ENCODE data around the gene TRPM5.

TRPM5 gene

DNA sequence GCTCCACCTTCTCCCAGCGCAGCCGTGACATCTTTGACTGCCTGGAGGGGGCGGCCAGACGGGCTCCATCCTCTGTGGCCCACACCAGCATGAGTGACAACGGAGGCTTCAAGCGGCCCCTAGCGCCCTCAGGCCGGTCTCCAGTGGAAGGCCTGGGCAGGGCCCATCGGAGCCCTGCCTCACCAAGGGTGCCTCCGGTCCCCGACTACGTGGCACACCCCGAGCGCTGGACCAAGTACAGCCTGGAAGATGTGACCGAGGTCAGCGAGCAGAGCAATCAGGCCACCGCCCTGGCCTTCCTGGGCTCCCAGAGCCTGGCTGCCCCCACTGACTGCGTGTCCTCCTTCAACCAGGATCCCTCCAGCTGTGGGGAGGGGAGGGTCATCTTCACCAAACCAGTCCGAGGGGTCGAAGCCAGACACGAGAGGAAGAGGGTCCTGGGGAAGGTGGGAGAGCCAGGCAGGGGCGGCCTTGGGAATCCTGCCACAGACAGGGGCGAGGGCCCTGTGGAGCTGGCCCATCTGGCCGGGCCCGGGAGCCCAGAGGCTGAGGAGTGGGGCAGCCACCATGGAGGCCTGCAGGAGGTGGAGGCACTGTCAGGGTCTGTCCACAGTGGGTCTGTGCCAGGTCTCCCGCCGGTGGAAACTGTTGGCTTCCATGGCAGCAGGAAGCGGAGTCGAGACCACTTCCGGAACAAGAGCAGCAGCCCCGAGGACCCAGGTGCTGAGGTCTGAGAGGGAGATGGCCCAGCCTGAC is 41.2 kb downstream of the TRPM5 start:
- no peak overlapping the region for H3K4me2 ChIP-seq
- no peak overlapping the region for H3K4me3 ChIP-seq (IDR thresholded peaks at IDR 0.05; ENCODE audit: insufficient read depth, low read depth, low read length)
- no peak overlapping the region for H3K9ac ChIP-seq
- no peaks in the 10 kb centered on the region for H4K20me1 ChIP-seq (ENCODE audit: insufficient read depth)
- no peak overlapping the region for H3K27ac ChIP-seq
- H3K36me3 ChIP-seq (ENCODE audit: insufficient read depth): no peaks in the 10 kb centered on the region
- peaks cover 17% of the 10 kb centered on the region; the same call in 1 of the 2 replicates for H3K79me2 ChIP-seq (ENCODE audit: insufficient read depth, low read depth)
- TF ChIP-seq, protein P1, sequence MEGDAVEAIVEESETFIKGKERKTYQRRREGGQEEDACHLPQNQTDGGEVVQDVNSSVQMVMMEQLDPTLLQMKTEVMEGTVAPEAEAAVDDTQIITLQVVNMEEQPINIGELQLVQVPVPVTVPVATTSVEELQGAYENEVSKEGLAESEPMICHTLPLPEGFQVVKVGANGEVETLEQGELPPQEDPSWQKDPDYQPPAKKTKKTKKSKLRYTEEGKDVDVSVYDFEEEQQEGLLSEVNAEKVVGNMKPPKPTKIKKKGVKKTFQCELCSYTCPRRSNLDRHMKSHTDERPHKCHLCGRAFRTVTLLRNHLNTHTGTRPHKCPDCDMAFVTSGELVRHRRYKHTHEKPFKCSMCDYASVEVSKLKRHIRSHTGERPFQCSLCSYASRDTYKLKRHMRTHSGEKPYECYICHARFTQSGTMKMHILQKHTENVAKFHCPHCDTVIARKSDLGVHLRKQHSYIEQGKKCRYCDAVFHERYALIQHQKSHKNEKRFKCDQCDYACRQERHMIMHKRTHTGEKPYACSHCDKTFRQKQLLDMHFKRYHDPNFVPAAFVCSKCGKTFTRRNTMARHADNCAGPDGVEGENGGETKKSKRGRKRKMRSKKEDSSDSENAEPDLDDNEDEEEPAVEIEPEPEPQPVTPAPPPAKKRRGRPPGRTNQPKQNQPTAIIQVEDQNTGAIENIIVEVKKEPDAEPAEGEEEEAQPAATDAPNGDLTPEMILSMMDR (conservative IDR thresholded peaks at IDR 0.05; ENCODE audit: low read depth, low read length): no peak
- no peak overlapping the region for H2AFZ ChIP-seq (ENCODE audit: low read depth)
- peaks cover 16% of the 10 kb centered on the region for H3K27me3 ChIP-seq (ENCODE audit: insufficient read depth, low read depth)
- peaks cover 6% of the 10 kb centered on the region for H3K4me1 ChIP-seq (ENCODE audit: low read depth, poor library complexity, severe bottlenecking)

DNA sequence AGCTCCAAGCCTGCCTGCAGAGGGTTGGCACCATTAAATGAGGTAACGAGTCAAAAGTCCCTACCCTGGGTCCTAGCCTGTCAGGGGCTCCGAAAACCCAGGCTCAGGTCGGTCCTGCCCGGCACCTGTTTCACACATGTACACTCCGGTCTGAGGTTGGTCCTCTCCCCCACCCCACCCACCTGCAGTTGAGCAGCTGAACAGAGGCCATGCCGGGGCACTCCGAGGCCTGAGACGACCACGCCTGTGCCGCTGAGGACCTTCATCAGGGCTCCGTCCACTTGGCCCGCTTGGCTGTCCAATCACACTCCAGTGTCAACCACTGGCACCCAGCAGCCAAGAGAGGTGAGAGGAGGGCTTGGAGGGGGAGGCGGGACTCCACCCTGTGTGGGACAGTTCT is 42.2 kb downstream of the TRPM5 start:
- Histone ChIP-seq H4K20me1 (ENCODE audit: insufficient read depth) (no peaks in the 10 kb centered on the region), H3K27ac (no peak overlapping the region), H3K27me3 (ENCODE audit: insufficient read depth, low read depth) (peaks cover 7% of the 10 kb centered on the region), H3K79me2 (ENCODE audit: insufficient read depth, low read depth) (peaks cover 17% of the 10 kb centered on the region; the same call in 1 of the 2 replicates), H3K4me3 (IDR thresholded peaks at IDR 0.05; ENCODE audit: insufficient read depth, low read depth, low read length) (no peak overlapping the region), H3K9ac (no peak overlapping the region; the same call in 1 of the 2 replicates), H3K4me1 (ENCODE audit: low read depth, poor library complexity, severe bottlenecking) (peaks cover 6% of the 10 kb centered on the region), H2AFZ (ENCODE audit: low read depth) (no peak overlapping the region), H3K4me2 (peak overlapping the region; percentile 79; the same call in 1 of the 2 replicates), H3K36me3 (ENCODE audit: insufficient read depth) (no peaks in the 10 kb centered on the region)
- TF ChIP-seq, protein P1 (conservative IDR thresholded peaks at IDR 0.05; ENCODE audit: low read depth, low read length): no peak

DNA sequence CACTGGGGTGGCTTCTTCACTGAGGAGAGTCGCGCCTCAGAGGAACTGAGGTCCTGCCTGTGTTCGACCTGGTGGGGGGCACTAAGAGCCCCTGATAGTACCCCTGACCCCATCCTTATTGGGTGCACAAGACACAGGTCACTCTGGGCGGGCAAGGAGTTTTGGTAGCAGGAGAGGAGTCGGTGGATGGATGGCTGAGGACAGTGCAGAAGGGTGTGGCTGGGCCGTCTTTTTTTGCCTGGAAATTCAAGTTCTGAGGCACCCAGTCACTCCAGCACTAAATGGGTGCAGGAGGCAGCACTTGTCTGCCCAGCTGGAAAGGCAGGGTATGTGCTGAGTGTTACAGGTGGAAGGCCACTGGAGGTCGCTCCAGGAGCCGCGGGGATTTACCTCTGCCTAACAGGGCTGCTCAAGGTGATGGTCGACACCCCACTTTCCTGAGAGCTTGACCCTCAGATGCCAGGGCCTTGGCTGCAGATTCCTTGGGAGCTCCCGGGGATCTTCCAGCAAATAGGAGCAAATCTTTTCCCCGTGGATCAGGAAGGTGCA is 42.8 kb downstream of the TRPM5 start:
- H3K9ac ChIP-seq: peak overlapping the region; percentile 74; the same call in 1 of the 2 replicates
- peaks cover under 1% of the 10 kb centered on the region; the same call in 1 of the 2 replicates for H3K27me3 ChIP-seq (ENCODE audit: insufficient read depth, low read depth)
- H3K36me3 ChIP-seq (ENCODE audit: insufficient read depth): no peaks in the 10 kb centered on the region
- H3K4me2 ChIP-seq: peak overlapping the region; percentile 79
- TF ChIP-seq, protein P1 (conservative IDR thresholded peaks at IDR 0.05; ENCODE audit: low read depth, low read length): no peak
- H3K79me2 ChIP-seq (ENCODE audit: insufficient read depth, low read depth): peaks cover 17% of the 10 kb centered on the region; the same call in 1 of the 2 replicates
- H3K4me3 ChIP-seq (IDR thresholded peaks at IDR 0.05; ENCODE audit: insufficient read depth, low read depth, low read length): no peak overlapping the region
- H2AFZ ChIP-seq (ENCODE audit: low read depth): no peak overlapping the region
- H3K27ac ChIP-seq: no peak overlapping the region
- H3K4me1 ChIP-seq (ENCODE audit: low read depth, poor library complexity, severe bottlenecking): peaks cover 6% of the 10 kb centered on the region
- H4K20me1 ChIP-seq (ENCODE audit: insufficient read depth): no peaks in the 10 kb centered on the region

DNA sequence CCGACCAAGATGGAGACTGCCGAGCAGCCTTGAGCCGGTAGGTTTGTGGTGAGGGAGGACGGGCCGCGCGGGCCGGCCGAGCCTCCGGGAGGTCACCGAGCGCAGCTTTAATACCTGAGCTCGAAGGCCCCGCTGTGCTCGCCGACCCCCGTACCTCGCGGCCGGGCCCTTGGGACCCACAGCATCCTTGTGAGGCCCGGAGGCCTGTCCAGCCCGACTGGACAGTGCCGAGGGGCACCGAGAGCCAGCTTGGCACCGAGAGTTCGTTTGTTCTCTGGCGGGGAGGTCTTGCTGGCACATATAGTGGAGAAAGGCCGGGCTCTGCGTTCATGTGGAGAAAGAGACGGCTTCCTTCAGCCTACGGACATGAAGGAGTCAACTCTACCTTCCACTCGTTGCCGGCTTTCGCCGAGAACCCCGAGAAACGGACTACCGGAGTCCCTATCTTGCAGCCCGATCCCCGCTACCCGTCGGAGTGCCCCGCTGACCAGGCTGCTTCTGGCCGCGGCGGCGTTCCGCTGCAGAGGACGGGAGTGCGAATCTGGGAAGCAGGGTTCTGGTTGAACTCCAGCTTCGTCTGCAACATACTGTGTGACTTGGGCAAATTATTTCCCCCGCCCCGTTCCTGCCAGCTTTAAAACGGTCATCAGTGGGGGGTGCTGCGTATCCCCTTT is 43.4 kb downstream of the TRPM5 start:
- Histone ChIP-seq H2AFZ (ENCODE audit: low read depth) (peak overlapping the region; percentile 44; the same call in 1 of the 2 replicates), H3K9ac (peak overlapping the region; percentile 74), H3K79me2 (ENCODE audit: insufficient read depth, low read depth) (peaks cover 17% of the 10 kb centered on the region; the same call in 1 of the 2 replicates), H3K27me3 (ENCODE audit: insufficient read depth, low read depth) (no peaks in the 10 kb centered on the region), H4K20me1 (ENCODE audit: insufficient read depth) (no peaks in the 10 kb centered on the region), H3K27ac (peak overlapping the region; percentile 37), H3K36me3 (ENCODE audit: insufficient read depth) (no peaks in the 10 kb centered on the region), H3K4me2 (peak overlapping the region; percentile 79), H3K4me3 (IDR thresholded peaks at IDR 0.05; ENCODE audit: insufficient read depth, low read depth, low read length) (no peak overlapping the region), H3K4me1 (ENCODE audit: low read depth, poor library complexity, severe bottlenecking) (peaks cover 6% of the 10 kb centered on the region)
- TF ChIP-seq, protein P1 (conservative IDR thresholded peaks at IDR 0.05; ENCODE audit: low read depth, low read length): no peak
